Psoas muscle (tissue), 8 donors: ENCODE measurements around the gene DPCD. TPM values are rescaled to one million over a fixed set of nuclear protein-coding genes. Genes with fewer than 3 reads are reported as not detected.

Source experiments
- ATAC-seq, 4 donors: fragments of 200-7000 bp; cut with Tn5 transposase; one replicate each; pipeline ENCODE4 v1.9.1; 2020; ENCODE audit warnings: moderate library complexity in 3 of 4, mild to moderate bottlenecking in 2 of 4
- DNase-seq, 2 donors: peaks; one replicate each; pipeline ENCODE4 v3.0.0-alpha.2; 2020
- H3K27ac ChIP-seq: fragments of 200-600 bp; one replicate; pipeline ENCODE4 v1.8.0; 2022
- H3K27me3 ChIP-seq, 3 donors: fragments of 200-600 bp in 1 of 3; one replicate each; pipeline versions ENCODE4 v1.6.1 to v1.8.0; 2013 to 2022; ENCODE audit warnings: low read length in 2 of 3, mild to moderate bottlenecking in 2 of 3, moderate library complexity in 1 of 3; ENCODE audit not compliant: insufficient read depth in 3 of 3
- H3K36me3 ChIP-seq, 2 donors: fragments of 200-600 bp in 1 of 2; one replicate each; pipeline versions ENCODE4 v1.6.1 to v1.8.0; 2013 to 2022; ENCODE audit warnings: low read depth in 1 of 2, mild to moderate bottlenecking in 1 of 2, moderate library complexity in 1 of 2; ENCODE audit not compliant: insufficient read depth in 1 of 2
- H3K4me1 ChIP-seq: fragments of 200-600 bp; one replicate; pipeline ENCODE4 v1.8.0; 2022
- H3K4me3 ChIP-seq: fragments of 200-600 bp; one replicate; pipeline ENCODE4 v1.8.0; 2022; ENCODE audit warnings: mild to moderate bottlenecking
- H3K9me3 ChIP-seq: fragments of 200-600 bp; one replicate; pipeline ENCODE4 v1.8.0; 2022
- WGBS, 3 donors: extraction: QIAGEN DNeasy Blood & Tissue Kit; methylation state at CpG; one replicate each; pipeline versions ENCODE4 v1.1.6 to v1.1.7; 2013; 5-methylcytosine and 5-hydroxymethylcytosine counted together
- intact Hi-C, 2 donors: fragments of 100-400 bp; cut with DNase I; formaldehyde crosslinking; loops; one replicate each; pipeline versions ENCODE4 v1.11.0 to v1.14.2; 2022
- polyA plus RNA-seq, 3 donors: library from polyadenylated mRNA; stranded (reverse); fragments of 200-250 nt; gene quantifications; one replicate each; pipeline ENCODE4 v1.2.3, GENCODE V29; 2013
- total RNA-seq, 4 donors: library from RNA; stranded (reverse); fragmentation: NEBNext Ultra II Directional in 2 of 4; extraction: Animal tissue kit (Norgen Biotek cat#: 25700) in 2 of 4; gene quantifications; one replicate each; pipeline versions ENCODE4 v1.2.1 to v1.2.4, GENCODE V29; 2021 to 2023
- TF ChIP-seq, protein P1 (sequence below): fragments of 200-600 bp; IDR thresholded peaks from one replicate; pipeline ENCODE4 v1.8.0; 2022; ENCODE audit warnings: antibody characterized with exemption
- donor health status: healthy with polysubstance abuse.
- donor health status: DM: no; HTN: no; CAD: no; lungs with moderate emphysema.
- donor health status: Bipolar disorder and iron deficiency.
- donor health status: healthy.
- donor health status: DM: yes; HTN: yes; CAD: no.
- donor health status: DM: no; HTN: no; CAD: no.
- donor health status: DM: no; HTN: no; CAD: no.
- donor health status: DM: yes; HTN: yes; CAD: no.

The DPCD gene
- total and polyA plus RNA-seq, 7 donors = 6.6 to 27.4 (median 12.2) TPM

GRCh38 chr10:101572126-101572525, 16.0 kb upstream of the DPCD start:
- no peak overlapping the region for H3K27ac ChIP-seq
- ATAC-seq (no peak), DNase-seq (no peak)
- TF ChIP-seq, protein P1, sequence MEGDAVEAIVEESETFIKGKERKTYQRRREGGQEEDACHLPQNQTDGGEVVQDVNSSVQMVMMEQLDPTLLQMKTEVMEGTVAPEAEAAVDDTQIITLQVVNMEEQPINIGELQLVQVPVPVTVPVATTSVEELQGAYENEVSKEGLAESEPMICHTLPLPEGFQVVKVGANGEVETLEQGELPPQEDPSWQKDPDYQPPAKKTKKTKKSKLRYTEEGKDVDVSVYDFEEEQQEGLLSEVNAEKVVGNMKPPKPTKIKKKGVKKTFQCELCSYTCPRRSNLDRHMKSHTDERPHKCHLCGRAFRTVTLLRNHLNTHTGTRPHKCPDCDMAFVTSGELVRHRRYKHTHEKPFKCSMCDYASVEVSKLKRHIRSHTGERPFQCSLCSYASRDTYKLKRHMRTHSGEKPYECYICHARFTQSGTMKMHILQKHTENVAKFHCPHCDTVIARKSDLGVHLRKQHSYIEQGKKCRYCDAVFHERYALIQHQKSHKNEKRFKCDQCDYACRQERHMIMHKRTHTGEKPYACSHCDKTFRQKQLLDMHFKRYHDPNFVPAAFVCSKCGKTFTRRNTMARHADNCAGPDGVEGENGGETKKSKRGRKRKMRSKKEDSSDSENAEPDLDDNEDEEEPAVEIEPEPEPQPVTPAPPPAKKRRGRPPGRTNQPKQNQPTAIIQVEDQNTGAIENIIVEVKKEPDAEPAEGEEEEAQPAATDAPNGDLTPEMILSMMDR = no peak
- H3K27me3 ChIP-seq = peaks cover 0 to 28% (median 7%) of the 10 kb centered on the region in 3 donors
- peaks cover 0 to 1% of the 10 kb centered on the region in 2 donors for H3K36me3 ChIP-seq
- H3K4me1 ChIP-seq = no peaks in the 10 kb centered on the region
- H3K4me3 ChIP-seq = no peak overlapping the region
- H3K9me3 ChIP-seq = peaks cover 13% of the 10 kb centered on the region
- intact Hi-C loops = loop anchor here in 1 of 2 donors (5.0 kb wide), 3 partner anchors 270 to 410 kb away; no protein-coding TSS in a partner anchor
- WGBS, 3 donors = 91 to 92% (median 92%) methylated on average over 7 of the region's 7 CpGs

DNA sequence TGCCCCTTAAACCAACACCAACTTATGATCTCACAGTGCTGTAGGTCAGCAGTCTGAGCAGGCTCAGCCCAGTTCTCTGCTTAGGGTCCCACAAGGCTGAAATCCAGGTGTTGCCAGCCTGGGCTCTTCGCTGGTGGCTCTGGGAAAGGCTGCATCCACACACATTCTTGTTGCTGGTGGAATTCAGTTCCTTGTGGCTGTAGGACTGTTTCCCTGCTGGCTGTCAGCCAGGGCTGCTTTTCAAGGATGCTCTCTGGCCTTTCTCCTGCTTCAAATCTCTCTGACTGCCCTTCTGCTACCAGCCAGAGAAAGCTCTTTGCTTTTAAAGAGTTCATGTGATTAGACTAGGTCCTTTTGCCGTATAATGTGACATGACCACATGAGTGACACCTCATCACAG, 15.3 kb upstream of the DPCD start:
- H3K4me1 ChIP-seq = no peaks in the 10 kb centered on the region
- intact Hi-C loops = loop anchor here in 1 of 2 donors (5.0 kb wide), 3 partner anchors 270 to 410 kb away; no protein-coding TSS in a partner anchor
- H3K4me3 ChIP-seq = no peak overlapping the region
- peaks cover 0 to 22% (median 3%) of the 10 kb centered on the region in 3 donors for H3K27me3 ChIP-seq
- WGBS, 3 donors = 87 to 97% (median 88%) methylated on average over 2 of the region's 2 CpGs
- TF ChIP-seq, protein P1 = no peak
- H3K9me3 ChIP-seq = peaks cover 13% of the 10 kb centered on the region
- no peak for ATAC-seq
- peaks cover 0 to 8% of the 10 kb centered on the region in 2 donors for H3K36me3 ChIP-seq
- no peak overlapping the region for H3K27ac ChIP-seq
- peak in 1 of 2 donors; percentile 32 for DNase-seq

DNA sequence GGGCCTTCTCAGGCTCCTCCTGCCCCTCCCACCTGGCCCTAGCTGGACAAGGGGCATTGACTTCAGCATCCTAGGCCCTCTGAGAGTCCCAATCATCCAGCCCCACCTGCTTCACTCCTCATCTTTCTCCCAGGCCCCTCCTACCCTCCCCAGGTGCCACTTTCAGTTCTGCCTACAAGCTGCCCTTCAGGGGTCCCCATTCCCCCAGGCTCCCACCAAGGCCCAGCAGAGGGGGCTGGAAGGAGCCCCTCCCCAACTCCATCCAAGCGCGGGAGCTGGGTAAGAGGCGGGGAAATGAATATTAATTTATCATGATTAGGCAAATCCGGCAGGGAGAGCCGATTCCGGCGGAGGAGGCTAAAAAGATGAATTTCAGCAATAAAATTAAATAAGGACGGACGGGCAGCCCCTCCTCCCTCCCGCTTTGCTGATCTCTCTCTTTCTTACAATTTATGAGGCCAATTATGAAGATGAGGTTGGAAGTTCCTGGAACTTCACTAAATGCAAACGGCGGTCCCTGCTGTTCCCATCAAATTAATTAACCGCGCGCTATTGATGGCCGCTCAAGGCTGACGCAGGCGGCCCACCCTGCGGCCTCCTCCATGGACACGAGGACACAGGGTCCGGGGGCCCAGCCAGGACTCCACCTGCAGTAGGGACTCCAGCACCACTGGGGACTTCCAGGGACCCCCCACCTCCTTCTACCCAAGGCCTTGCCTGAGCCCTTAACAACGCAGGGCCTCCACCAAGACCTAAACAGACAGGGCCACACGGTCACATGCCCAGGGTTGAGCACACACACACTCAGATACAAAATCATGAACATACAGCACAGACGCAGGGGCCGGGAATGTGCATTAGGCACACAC, 14.0 kb upstream of the DPCD start:
- DNase-seq (peak in 1 of 2 donors; percentile 30), ATAC-seq (no peak)
- H3K4me1 ChIP-seq = no peaks in the 10 kb centered on the region
- H3K27ac ChIP-seq = no peak overlapping the region
- TF ChIP-seq, protein P1 = no peak
- intact Hi-C loops = loop anchor here in 1 of 2 donors (5.0 kb wide), 3 partner anchors 272 to 412 kb away; no protein-coding TSS in a partner anchor
- H3K27me3 ChIP-seq = peaks cover 0 to 10% (median 3%) of the 10 kb centered on the region in 3 donors
- WGBS, 3 donors = 79 to 83% (median 79%) methylated on average over 25 of the region's 25 CpGs
- H3K36me3 ChIP-seq = peaks cover 0 to 21% of the 10 kb centered on the region in 2 donors
- H3K9me3 ChIP-seq = peaks cover 13% of the 10 kb centered on the region
- no peak overlapping the region for H3K4me3 ChIP-seq

- no peak overlapping the region for H3K4me3 ChIP-seq
- 72 to 89% (median 81%) methylated on average over 3 of the region's 3 CpGs for WGBS, 3 donors
- peaks cover 0 to 31% of the 10 kb centered on the region in 2 donors for H3K36me3 ChIP-seq
- H3K27ac ChIP-seq = no peak overlapping the region
- no peaks in the 10 kb centered on the region for H3K4me1 ChIP-seq
- ATAC-seq (no peak), DNase-seq (peak in 1 of 2 donors; percentile 30)
- intact Hi-C loops = no loop called here
- peaks cover 13% of the 10 kb centered on the region for H3K9me3 ChIP-seq
- TF ChIP-seq, protein P1 = no peak
- H3K27me3 ChIP-seq = peaks cover 0 to under 1% (median 0%) of the 10 kb centered on the region in 3 donors
These were observed 13.0 kb upstream of the DPCD start for GRCh38 chr10:101575091-101575490.
